GM12878 (cell line): Measurements from ENCODE around the gene MKNK1. TPM values are rescaled to one million over a fixed set of nuclear protein-coding genes. Genes with fewer than 3 reads are reported as not detected.

Experiments
- ATAC-seq: fragments of 200-7000 bp; cut with Tn5 transposase; 3 replicates; pipeline ENCODE4 v1.9.1; 2020; ENCODE audit warnings: mild to moderate bottlenecking, moderate library complexity
- BruUV-seq: library from RNA; stranded (reverse); fragments of 400-500 nt; replicated peaks from 2 replicates; lab custom pipeline; 2021; lab: Mats Ljungman, UMichigan
- CTCF ChIA-PET: fragments of 300-600 bp; sonication (Branson Sonifier 250); formaldehyde crosslinking; extraction: SDS; loops from one replicate; lab custom pipeline; 2021; ENCODE audit warnings: inconsistent platforms; lab: Yijun Ruan, JAX
- POLR2A ChIA-PET: fragments of 350-600 bp; formaldehyde crosslinking; extraction: SDS; loops from one replicate; lab custom pipeline; 2021; ENCODE audit warnings: inconsistent platforms; lab: Charles Lee
- RAD21 ChIA-PET: fragments of 300-600 bp; sonication (Branson Sonifier 250); formaldehyde crosslinking; loops from one replicate; lab custom pipeline; 2023; ENCODE audit warnings: antibody characterized with exemption; ENCODE audit not compliant: unreplicated experiment; lab: Charles Lee
- SMC1A ChIA-PET: fragments of 300-600 bp; sonication (Branson Sonifier 250); formaldehyde crosslinking; loops from one replicate; lab custom pipeline; 2023; ENCODE audit not compliant: unreplicated experiment, uncharacterized antibody; lab: Charles Lee
- DNase-seq: peaks from one replicate; pipeline ENCODE4 v3.0.0-alpha.2; 2011; ENCODE audit warnings: low read depth, low spot score
- FAIRE-seq: peaks from 3 replicates; lab custom pipeline; 2011; peaks lifted over from hg19 to GRCh38; lab: Jason Lieb, UNC
- H2AFZ ChIP-seq: 2 replicates; pipeline ENCODE4 v1.6.0; 2011; ENCODE audit warnings: low read depth, low read length, control low read depth; ENCODE audit not compliant: control insufficient read depth
- H3K27ac ChIP-seq: 2 replicates; pipeline ENCODE4 v1.5.1; 2011; ENCODE audit warnings: control low read depth; ENCODE audit not compliant: control insufficient read depth, insufficient read depth
- H3K27me3 ChIP-seq, 2 experiments: replicated peaks in 1 of 2; 2 replicates each; pipeline versions ENCODE4 v1.6.0 to v1.6.1; 2011; ENCODE audit warnings: low read length in 1 of 2; ENCODE audit not compliant: control insufficient read depth in 2 of 2, insufficient read depth in 2 of 2
- H3K36me3 ChIP-seq, 2 experiments: 2 replicates each; pipeline ENCODE4 v1.5.1; 2011; ENCODE audit warnings: low read length in 1 of 2; ENCODE audit not compliant: control insufficient read depth in 2 of 2, insufficient read depth in 2 of 2
- H3K4me1 ChIP-seq: 2 replicates; pipeline ENCODE4 v1.6.1; 2011; ENCODE audit warnings: mild to moderate bottlenecking, low read length, moderate library complexity, mixed read lengths; ENCODE audit not compliant: control insufficient read depth, insufficient read depth
- H3K4me2 ChIP-seq: 2 replicates; pipeline ENCODE4 v1.6.0; 2011; ENCODE audit warnings: control low read depth; ENCODE audit not compliant: control insufficient read depth, insufficient read depth
- H3K4me3 ChIP-seq: fragments of 200-600 bp; sonication (generic); 2 replicates; pipeline ENCODE4 v1.5.1; 2016
- H3K79me2 ChIP-seq: 2 replicates; pipeline ENCODE4 v1.6.0; 2011; ENCODE audit warnings: low read length; ENCODE audit not compliant: control insufficient read depth, insufficient read depth
- H3K9ac ChIP-seq: 2 replicates; pipeline ENCODE4 v1.8.0; 2011; ENCODE audit warnings: low read length, control low read depth, mixed read lengths; ENCODE audit not compliant: control insufficient read depth, insufficient read depth
- H3K9me3 ChIP-seq: replicated peaks from 3 replicates; pipeline ENCODE4 v1.5.1; 2011; ENCODE audit warnings: mild to moderate bottlenecking, low read length; ENCODE audit not compliant: control insufficient read depth, insufficient read depth
- H4K20me1 ChIP-seq: 2 replicates; pipeline ENCODE4 v1.6.0; 2011; ENCODE audit not compliant: control insufficient read depth, insufficient read depth
- EGR1 ChIP-seq, 2 experiments: IDR thresholded peaks; 1 replicate in 1 of 2; 2 replicates in 1 of 2; pipeline ENCODE4 v1.6.1; 2011 to 2012; ENCODE audit warnings: low read depth in 2 of 2, low read length in 2 of 2, borderline replicate concordance in 1 of 2, mild to moderate bottlenecking in 1 of 2, moderate library complexity in 1 of 2
- IKZF1 ChIP-seq: fragments of 450-650 bp; conservative IDR thresholded peaks from 2 replicates; pipeline ENCODE4 v1.6.1; 2017; ENCODE audit warnings: antibody characterized with exemption, mild to moderate bottlenecking
- NFYA ChIP-seq: IDR thresholded peaks from 2 replicates; pipeline ENCODE4 v1.6.1; 2011; ENCODE audit warnings: low read depth, mild to moderate bottlenecking, low read length, improper control_type of control experiment, borderline replicate concordance
- SMC3 ChIP-seq: IDR thresholded peaks from 2 replicates; pipeline ENCODE4 v1.6.1; 2011; ENCODE audit warnings: low read length, improper control_type of control experiment, borderline replicate concordance
- WGBS: methylation state at CpG from one replicate; pipeline ENCODE4 v1.1.6; 2016; ENCODE audit warnings: low lambda C conversion rate; ENCODE audit not compliant: insufficient replicate concordance, insufficient coverage; ENCODE audit errors: missing lambda C conversion rate; 5-methylcytosine and 5-hydroxymethylcytosine counted together
- in situ Hi-C: fragments of 300-500 bp; cut with MboI; formaldehyde crosslinking; loops from 9 replicates; pipeline ENCODE4 v1.14.3; 2018; ENCODE audit warnings: mixed read lengths
- intact Hi-C: fragments of 100-400 bp; cut with micrococcal nuclease; formaldehyde crosslinking; loops from one replicate; pipeline ENCODE4 v1.14.2; 2022; ENCODE audit not compliant: unreplicated experiment
- polyA plus RNA-seq, 11 experiments: library from polyadenylated mRNA; depleted of rRNA in 4 of 11; unstranded in 6 of 11; stranded (reverse) in 5 of 11; fragments of >200 nt; fragmentation: Nextera tagmentation in 4 of 11; fragmentation: Illumina TruSeq in 1 of 11; extraction: Ambion mirVana in 4 of 11; extraction: Trizol in 1 of 11; gene quantifications; 1 replicate in 1 of 11; 2 replicates in 10 of 11; pipeline versions ENCODE4 v1.2.1 to v1.2.3, GENCODE V29; 2011 to 2016; ENCODE audit warnings: inconsistent platforms in 2 of 11, missing spikeins in 2 of 11, low read depth in 1 of 11
- total RNA-seq, 4 experiments: library from RNA; depleted of rRNA in 3 of 4; stranded (reverse); fragments of >200 nt in 3 of 4; fragmentation: Illumina TruSeq in 1 of 4; extraction: Trizol in 1 of 4; gene quantifications; 2 replicates each; pipeline versions ENCODE4 v1.2.1 to v1.2.3, GENCODE V29; 2013 to 2021
- TF ChIP-seq, protein P1 (sequence below), 3 experiments: IDR thresholded peaks in 2 of 3; conservative IDR thresholded peaks in 1 of 3; 2 replicates each; pipeline ENCODE4 v1.5.1; 2011; ENCODE audit warnings: low read depth in 3 of 3, low read length in 3 of 3, mild to moderate bottlenecking in 3 of 3, control low read depth in 2 of 3, moderate library complexity in 2 of 3, inconsistent platforms in 1 of 3, mixed read lengths in 1 of 3; ENCODE audit not compliant: control insufficient read depth in 2 of 3, insufficient read depth in 1 of 3; ENCODE audit errors: extremely low read depth in 1 of 3

The MKNK1 gene
- total and polyA plus RNA-seq, 10 of the 15 experiments (the other 5 are each of a cell fraction or from before 2014, with no cell fraction given), result 13.7 to 29.9 (median 26.5) TPM

DNA sequence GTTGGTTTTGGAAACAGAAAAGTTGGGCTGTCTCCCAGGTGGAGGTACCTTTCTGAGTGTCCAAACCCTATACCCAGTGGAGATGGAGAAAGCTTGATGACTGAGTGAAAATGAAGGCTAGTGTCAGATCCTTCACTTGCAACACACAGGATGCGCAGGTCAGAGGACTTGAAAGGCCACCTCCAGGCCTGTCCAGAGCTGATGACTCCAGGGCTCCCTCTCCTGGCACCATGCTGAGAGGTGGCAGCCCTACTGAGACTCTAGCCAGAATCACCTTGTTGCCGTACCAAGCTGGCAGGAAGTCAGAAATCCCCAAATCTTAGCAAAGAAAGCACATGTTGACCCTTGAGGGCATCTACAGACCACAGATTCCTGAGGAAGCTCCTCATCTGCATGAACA is 69.0 kb downstream of the MKNK1 start:
- POLR2A ChIA-PET, result no interaction called here
- peak; percentile 85 for ATAC-seq

More for the DNA sequence above, 69.0 kb downstream of the MKNK1 start:
- FAIRE-seq (no peak), DNase-seq (no peak)
- intact Hi-C loops, result no loop called here
- Histone ChIP-seq H3K9me3 (no peaks in the 10 kb centered on the region), H3K36me3 (no peaks in the 10 kb centered on the region), H3K27ac (no peak overlapping the region), H4K20me1 (no peaks in the 10 kb centered on the region), H3K9ac (no peak overlapping the region), H3K4me2 (no peak overlapping the region), H3K27me3 (peaks cover 4 to 12% of the 10 kb centered on the region in 2 experiments; a peak in 2 of 4 replicates), H3K4me3 (no peak overlapping the region), H3K4me1 (no peaks in the 10 kb centered on the region), H2AFZ (no peak overlapping the region), H3K79me2 (no peaks in the 10 kb centered on the region)
- ChIA-PET CTCF (interaction anchor here (1.1 to 2.3 kb wide), 9 partner anchors 9 to 202 kb away, joined by 3 to 11 read pairs (median 5); no protein-coding TSS in a partner anchor), RAD21 (interaction anchor here (1.2 kb wide), 1 partner anchor 12 kb away, joined by 3 read pairs; no protein-coding TSS in a partner anchor), SMC1A (interaction anchor here (1.2 to 1.6 kb wide), 2 partner anchors 57 to 88 kb away, joined by 3 to 4 read pairs; no protein-coding TSS in a partner anchor)
- BruUV-seq, result no TSS peak
- in situ Hi-C loops, result no loop called here
- WGBS, result 0% methylated on average over 2 of the region's 2 CpGs
- TF ChIP-seq SMC3, result peak; percentile 17; the same call in 1 of the 2 replicates
- no peak for TF ChIP-seq IKZF1
- no peak for TF ChIP-seq EGR1 (IDR thresholded peaks at IDR 0.05; ENCODE audit: borderline replicate concordance in 1 of 2, low read depth in 2 of 2, low read length in 2 of 2)
- no peak for TF ChIP-seq NFYA
- TF ChIP-seq, protein P1, sequence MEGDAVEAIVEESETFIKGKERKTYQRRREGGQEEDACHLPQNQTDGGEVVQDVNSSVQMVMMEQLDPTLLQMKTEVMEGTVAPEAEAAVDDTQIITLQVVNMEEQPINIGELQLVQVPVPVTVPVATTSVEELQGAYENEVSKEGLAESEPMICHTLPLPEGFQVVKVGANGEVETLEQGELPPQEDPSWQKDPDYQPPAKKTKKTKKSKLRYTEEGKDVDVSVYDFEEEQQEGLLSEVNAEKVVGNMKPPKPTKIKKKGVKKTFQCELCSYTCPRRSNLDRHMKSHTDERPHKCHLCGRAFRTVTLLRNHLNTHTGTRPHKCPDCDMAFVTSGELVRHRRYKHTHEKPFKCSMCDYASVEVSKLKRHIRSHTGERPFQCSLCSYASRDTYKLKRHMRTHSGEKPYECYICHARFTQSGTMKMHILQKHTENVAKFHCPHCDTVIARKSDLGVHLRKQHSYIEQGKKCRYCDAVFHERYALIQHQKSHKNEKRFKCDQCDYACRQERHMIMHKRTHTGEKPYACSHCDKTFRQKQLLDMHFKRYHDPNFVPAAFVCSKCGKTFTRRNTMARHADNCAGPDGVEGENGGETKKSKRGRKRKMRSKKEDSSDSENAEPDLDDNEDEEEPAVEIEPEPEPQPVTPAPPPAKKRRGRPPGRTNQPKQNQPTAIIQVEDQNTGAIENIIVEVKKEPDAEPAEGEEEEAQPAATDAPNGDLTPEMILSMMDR (IDR thresholded peaks at IDR 0.05 in 2 of 3, conservative IDR thresholded peaks at IDR 0.05 in 1 of 3; ENCODE audit: control insufficient read depth in 2 of 3, extremely low read depth in 1 of 3, insufficient read depth in 1 of 3, low read depth in 3 of 3, low read length in 3 of 3), result peak; percentile 41 to 61 (median 57)
